Heart left ventricle (tissue), 16 donors: ENCODE measurements around the gene RNF32. TPM values are rescaled to one million over a fixed set of nuclear protein-coding genes. Genes with fewer than 3 reads are reported as not detected.

Experiments used
- ATAC-seq, 4 donors: fragments of 200-7000 bp; cut with Tn5 transposase; one replicate each; pipeline ENCODE4 v1.9.1; 2020 to 2022; ENCODE audit warnings: moderate library complexity in 4 of 4, mild to moderate bottlenecking in 3 of 4, moderate number of reproducible peaks in 1 of 4
- DNase-seq, 5 donors: peaks; one replicate each; pipeline ENCODE4 v3.0.0-alpha.2; 2020
- H3K27ac ChIP-seq, 12 donors: fragments of 200-600 bp; sonication (generic) in 4 of 12; one replicate each; pipeline versions ENCODE4 v1.5.0 to v1.8.0; 2016 to 2022; ENCODE audit warnings: mild to moderate bottlenecking in 2 of 12
- H3K27me3 ChIP-seq, 9 donors: fragments of 200-600 bp; sonication (generic) in 2 of 9; one replicate each; pipeline versions ENCODE4 v1.5.1 to v1.8.0; 2016 to 2022; ENCODE audit warnings: mild to moderate bottlenecking in 3 of 9
- H3K36me3 ChIP-seq, 9 donors: fragments of 200-600 bp; sonication (generic) in 2 of 9; one replicate each; pipeline versions ENCODE4 v1.5.0 to v1.8.0; 2018 to 2022; ENCODE audit warnings: mild to moderate bottlenecking in 2 of 9
- H3K4me1 ChIP-seq, 12 donors: fragments of 200-600 bp; sonication (generic) in 4 of 12; one replicate each; pipeline versions ENCODE4 v1.5.0 to v1.8.0; 2016 to 2022; ENCODE audit warnings: mild to moderate bottlenecking in 3 of 12
- H3K4me3 ChIP-seq, 12 donors: fragments of 200-600 bp; sonication (generic) in 4 of 12; one replicate each; pipeline versions ENCODE4 v1.5.0 to v1.8.0; 2017 to 2022; ENCODE audit warnings: mild to moderate bottlenecking in 9 of 12, moderate library complexity in 4 of 12
- H3K9me3 ChIP-seq, 12 donors: fragments of 200-600 bp; sonication (generic) in 4 of 12; one replicate each; pipeline versions ENCODE4 v1.5.0 to v1.8.0; 2016 to 2022; ENCODE audit warnings: mild to moderate bottlenecking in 1 of 12
- POLR2A ChIP-seq, 2 donors: fragments of 450-650 bp; IDR thresholded peaks; one replicate each; pipeline ENCODE4 v1.6.1; 2017; ENCODE audit warnings: antibody characterized with exemption in 2 of 2, mild to moderate bottlenecking in 2 of 2, moderate library complexity in 2 of 2
- WGBS, 4 donors: extraction: QIAGEN DNeasy Blood & Tissue Kit in 2 of 4; methylation state at CpG; one replicate each; pipeline versions ENCODE4 v1.1.5 to v1.1.7; 2013 to 2018; 5-methylcytosine and 5-hydroxymethylcytosine counted together
- intact Hi-C, 10 donors: fragments of 100-400 bp; cut with DNase I; formaldehyde crosslinking; loops; one replicate each; pipeline versions ENCODE4 v1.11.1 to v1.14.2; 2022
- polyA plus RNA-seq, 2 donors: library from polyadenylated mRNA; stranded (reverse); fragments of 200-250 nt; gene quantifications; one replicate each; pipeline ENCODE4 v1.2.3, GENCODE V29; 2013
- total RNA-seq, 9 donors: library from RNA; depleted of rRNA in 2 of 9; stranded (reverse); fragments of >200 nt in 2 of 9; fragmentation: NEBNext Ultra II Directional in 3 of 9; extraction: Animal tissue kit (Norgen Biotek cat#: 25700) in 3 of 9; gene quantifications; one replicate each; pipeline versions ENCODE4 v1.1.0 to v1.2.4, GENCODE V29; 2016 to 2023
- TF ChIP-seq, protein P1 (sequence below), 12 donors: fragments of 200-600 bp; sonication (generic) in 4 of 12; IDR thresholded peaks; one replicate each; pipeline versions ENCODE4 v1.5.0 to v1.8.0; 2018 to 2022; ENCODE audit warnings: antibody characterized with exemption in 12 of 12, mild to moderate bottlenecking in 5 of 12
- donor health status: ischemic (EF 13 %, LVEDD 7.1; RV severe dilation, severe dysfunction).
- donor health status: healthy with polysubstance abuse.
- donor health status: DM: no; HTN: yes; CAD: no.
- donor health status: DM: no; HTN: no; CAD: no.
- donor health status: ischemic (EF 25% LVEDD 6.9; RV normal size, moderate dysfunction).
- donor health status: ischemic (EF 25% LVEDD 5.7; RV mildly dilated, moderate dysfunction).
- donor health status: healthy.
- donor health status: DM: yes; HTN: yes; CAD: no.
- donor health status: ischemic (EF 35%, LVEDD 5.7; RV mildly dilated, moderate dysfunction).
- donor health status: nonischemic (EF 11% LVEDD 7.7; RV severe dilation, severe dysfunction).
- donor health status: DM: yes; HTN: yes; CAD: no.
- donor health status: PGD.
- donor health status: ischemic (EF 29% LVEDD 5.4; RV normal size, mild dysfunction).
- donor health status: nonischemic (EF 23%, LVEDD 6.1; RV moderate dilation, normal function).

RNF32 gene
- total and polyA plus RNA-seq, 11 donors: 0.19 to 0.75 (median 0.33) TPM; not detected in 4

DNA sequence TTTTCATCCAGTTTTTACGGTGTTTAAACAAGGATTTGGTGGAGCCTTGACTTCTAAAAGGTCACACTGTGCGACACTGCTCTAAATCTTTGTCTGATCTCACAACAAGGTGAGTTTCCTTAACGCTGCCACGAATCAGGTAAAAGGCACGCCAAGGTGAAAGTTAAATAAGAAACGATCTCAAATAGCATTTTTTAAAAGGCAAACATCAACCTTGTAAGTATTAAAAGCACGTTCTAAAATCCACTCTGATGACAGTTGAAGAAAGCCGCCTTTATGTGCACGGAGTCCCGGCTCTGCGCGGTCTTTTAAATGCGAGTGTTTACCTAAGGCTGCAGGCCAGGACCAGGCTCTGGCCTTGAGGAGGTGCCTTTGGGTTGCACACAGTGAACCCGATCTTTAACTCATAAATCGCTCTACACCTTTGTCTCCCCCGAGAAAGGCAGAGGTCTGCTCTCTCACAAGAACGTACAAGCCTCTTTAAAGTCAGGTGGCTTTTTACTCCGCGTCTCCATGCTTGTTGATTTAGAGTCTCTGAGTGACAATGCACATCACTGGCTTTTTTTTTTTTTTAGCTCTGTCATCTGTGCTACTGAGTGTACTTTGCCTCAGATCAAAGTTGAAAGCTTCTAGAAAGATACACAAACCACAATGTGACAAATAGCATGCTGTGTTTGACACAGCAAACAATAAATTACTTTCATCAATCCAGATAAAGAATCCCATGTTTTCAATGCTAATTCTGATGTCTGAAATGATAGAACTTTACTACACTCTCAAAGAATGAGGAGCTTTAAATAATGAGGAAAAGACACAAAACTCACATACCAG is 25.9 kb upstream of the RNF32 start:
- no peak for DNase-seq
- H3K36me3 ChIP-seq: no peaks in the 10 kb centered on the region
- peaks cover 0 to 8% (median 0%) of the 10 kb centered on the region in 12 donors for H3K4me1 ChIP-seq
- no peak for ATAC-seq
- H3K27me3 ChIP-seq: peaks cover 0 to 57% (median 20%) of the 10 kb centered on the region in 9 donors
- no peak for TF ChIP-seq POLR2A (IDR thresholded peaks at IDR 0.05)
- TF ChIP-seq, protein P1, sequence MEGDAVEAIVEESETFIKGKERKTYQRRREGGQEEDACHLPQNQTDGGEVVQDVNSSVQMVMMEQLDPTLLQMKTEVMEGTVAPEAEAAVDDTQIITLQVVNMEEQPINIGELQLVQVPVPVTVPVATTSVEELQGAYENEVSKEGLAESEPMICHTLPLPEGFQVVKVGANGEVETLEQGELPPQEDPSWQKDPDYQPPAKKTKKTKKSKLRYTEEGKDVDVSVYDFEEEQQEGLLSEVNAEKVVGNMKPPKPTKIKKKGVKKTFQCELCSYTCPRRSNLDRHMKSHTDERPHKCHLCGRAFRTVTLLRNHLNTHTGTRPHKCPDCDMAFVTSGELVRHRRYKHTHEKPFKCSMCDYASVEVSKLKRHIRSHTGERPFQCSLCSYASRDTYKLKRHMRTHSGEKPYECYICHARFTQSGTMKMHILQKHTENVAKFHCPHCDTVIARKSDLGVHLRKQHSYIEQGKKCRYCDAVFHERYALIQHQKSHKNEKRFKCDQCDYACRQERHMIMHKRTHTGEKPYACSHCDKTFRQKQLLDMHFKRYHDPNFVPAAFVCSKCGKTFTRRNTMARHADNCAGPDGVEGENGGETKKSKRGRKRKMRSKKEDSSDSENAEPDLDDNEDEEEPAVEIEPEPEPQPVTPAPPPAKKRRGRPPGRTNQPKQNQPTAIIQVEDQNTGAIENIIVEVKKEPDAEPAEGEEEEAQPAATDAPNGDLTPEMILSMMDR (IDR thresholded peaks at IDR 0.05): no peak
- intact Hi-C loops: no loop called here
- no peak overlapping the region for H3K4me3 ChIP-seq
- H3K27ac ChIP-seq: no peak overlapping the region
- no peaks in the 10 kb centered on the region for H3K9me3 ChIP-seq
- WGBS, 4 donors: 89 to 92% (median 91%) methylated on average over 19 of the region's 19 CpGs

DNA sequence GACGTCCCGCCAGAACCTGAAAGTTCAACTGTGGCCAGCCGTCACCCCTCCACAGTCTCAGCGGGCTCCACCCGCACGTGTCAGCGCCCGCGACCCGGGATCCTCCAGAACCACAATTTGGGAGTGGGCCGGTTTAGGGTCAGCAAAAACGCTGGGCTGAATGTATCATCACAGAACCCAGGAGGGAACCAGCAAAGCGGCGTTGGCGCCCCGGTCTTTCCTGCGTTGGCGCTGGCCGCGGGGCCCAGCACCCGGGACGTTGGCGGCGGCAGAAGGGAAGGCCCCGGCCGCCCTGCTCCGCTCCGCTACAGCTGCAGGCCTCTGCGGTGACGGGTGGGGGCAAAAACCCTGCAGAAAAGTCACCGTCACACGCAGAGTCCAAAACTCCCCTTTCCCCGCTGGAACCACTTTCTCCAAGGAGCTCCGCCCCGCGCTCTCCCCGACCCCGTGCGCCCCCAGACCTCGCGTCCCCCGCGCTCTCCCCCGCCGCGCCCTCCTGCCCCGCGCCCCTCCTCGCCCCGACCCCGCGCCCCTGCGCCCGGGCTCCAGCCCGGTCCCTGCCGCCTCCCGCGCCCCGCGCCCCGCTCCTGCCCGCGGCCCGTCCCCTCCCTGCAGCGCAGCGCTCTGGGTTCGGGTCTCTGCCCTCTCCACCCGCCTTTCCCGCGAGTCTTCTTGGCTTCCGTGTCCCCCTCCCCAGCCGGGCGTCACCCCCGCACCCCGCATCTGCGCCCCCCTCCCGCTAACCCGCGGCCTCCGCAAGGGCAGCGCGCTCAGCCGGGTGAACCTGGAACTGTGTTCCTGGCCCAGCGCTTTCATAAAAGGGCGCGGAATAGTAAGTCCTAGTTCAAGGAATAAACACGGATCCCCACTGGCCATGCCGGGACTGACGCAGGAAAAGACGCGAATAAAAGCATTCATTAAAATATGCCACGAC is 24.0 kb upstream of the RNF32 start:
- ATAC-seq (peak in 1 of 4 donors; percentile 54), DNase-seq (no peak)
- Histone ChIP-seq H3K4me1 (peaks cover 0 to 8% (median 0%) of the 10 kb centered on the region in 12 donors), H3K27me3 (peaks cover 0 to 61% (median 20%) of the 10 kb centered on the region in 9 donors), H3K27ac (no peak overlapping the region), H3K36me3 (no peaks in the 10 kb centered on the region), H3K4me3 (peak overlapping the region in 10 of 12 donors; percentile 20 to 48 (median 38)), H3K9me3 (peaks cover 0 to 10% (median 1%) of the 10 kb centered on the region in 12 donors)
- intact Hi-C loops: no loop called here
- WGBS, 4 donors: 5 to 20% (median 11%) methylated on average over 44 to 92 of the region's 92 CpGs
- no peak for TF ChIP-seq POLR2A (IDR thresholded peaks at IDR 0.05)
- TF ChIP-seq, protein P1 (IDR thresholded peaks at IDR 0.05): no peak

DNA sequence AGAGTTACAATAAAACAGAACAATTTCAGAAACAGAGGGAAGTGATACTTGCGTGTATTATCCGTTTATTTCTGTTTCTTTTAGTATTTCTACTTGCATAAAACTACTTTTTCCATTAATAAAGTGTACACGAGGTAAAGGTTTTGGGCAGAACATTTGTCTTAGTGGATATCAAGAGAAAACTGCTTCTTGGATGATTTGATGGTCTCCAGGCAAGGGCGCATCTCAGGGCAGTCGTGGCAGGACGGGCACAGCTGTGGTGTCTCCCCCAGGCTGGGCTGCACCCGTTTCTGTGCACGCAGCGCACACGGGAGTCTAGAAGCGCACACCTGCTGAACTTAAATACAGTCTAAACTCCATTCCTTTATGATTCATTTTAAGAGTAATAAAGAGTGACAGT is 23.4 kb upstream of the RNF32 start:
- intact Hi-C loops: no loop called here
- no peak overlapping the region for H3K27ac ChIP-seq
- ATAC-seq (no peak), DNase-seq (no peak)
- no peak for TF ChIP-seq POLR2A (IDR thresholded peaks at IDR 0.05)
- TF ChIP-seq, protein P1 (IDR thresholded peaks at IDR 0.05): no peak
- WGBS, 4 donors: 85 to 89% (median 86%) methylated on average over 11 of the region's 11 CpGs
- H3K4me1 ChIP-seq: peaks cover 0 to 8% (median 0%) of the 10 kb centered on the region in 12 donors
- peaks cover 0 to 13% (median 1%) of the 10 kb centered on the region in 12 donors for H3K9me3 ChIP-seq
- H3K27me3 ChIP-seq: peaks cover 0 to 61% (median 20%) of the 10 kb centered on the region in 9 donors
- peak overlapping the region in 5 of 12 donors; percentile 24 to 48 (median 46) for H3K4me3 ChIP-seq
- H3K36me3 ChIP-seq: no peaks in the 10 kb centered on the region
